Right atrium auricular region (tissue), 2 donors: ENCODE data around the gene TSTD1. TPM values are rescaled to one million over a fixed set of nuclear protein-coding genes. Genes with fewer than 3 reads are reported as not detected.
"Not testable (repeated sequence)": the region's sequence is repeated elsewhere in the genome, so short reads cannot be mapped to it uniquely, and the experiment has no call there.

Experiments
- DNase-seq: peaks from one replicate; pipeline ENCODE4 v3.0.0-alpha.2; 2019; ENCODE audit warnings: low spot score
- H3K27ac ChIP-seq, 2 donors: fragments of 200-600 bp; sonication (generic); 1 replicate in 1 of 2; 2 replicates in 1 of 2; pipeline ENCODE4 v1.5.1; 2016 to 2019
- H3K27me3 ChIP-seq, 2 donors: fragments of 200-600 bp; sonication (generic); one replicate each; pipeline versions ENCODE4 v1.5.1 to v1.6.0; 2017 to 2019
- H3K36me3 ChIP-seq: fragments of 200-600 bp; sonication (generic); one replicate; pipeline ENCODE4 v1.5.1; 2016
- H3K4me1 ChIP-seq, 2 donors: fragments of 200-600 bp; sonication (generic); one replicate each; pipeline versions ENCODE4 v1.5.1 to v1.6.0; 2017 to 2019
- H3K4me3 ChIP-seq, 2 donors: fragments of 200-600 bp; sonication (generic); 1 replicate in 1 of 2; 2 replicates in 1 of 2; pipeline ENCODE4 v1.5.1; 2017 to 2019; ENCODE audit warnings: mild to moderate bottlenecking in 1 of 2, moderate library complexity in 1 of 2
- H3K9me3 ChIP-seq, 2 donors: fragments of 200-600 bp; sonication (generic); one replicate each; pipeline ENCODE4 v1.5.1; 2019
- total RNA-seq, 2 donors: library from RNA; depleted of rRNA; stranded (reverse); fragments of >200 nt; gene quantifications; one replicate each; pipeline ENCODE4 v1.1.0, GENCODE V29; 2016
- TF ChIP-seq, protein P1 (sequence below), 2 donors: fragments of 200-600 bp; sonication (generic); IDR thresholded peaks; one replicate each; pipeline ENCODE4 v1.5.1; 2019; ENCODE audit warnings: antibody characterized with exemption in 2 of 2

Gene TSTD1
- total RNA-seq, 2 donors from 2014 or later: 95.0 to 118 TPM

DNA sequence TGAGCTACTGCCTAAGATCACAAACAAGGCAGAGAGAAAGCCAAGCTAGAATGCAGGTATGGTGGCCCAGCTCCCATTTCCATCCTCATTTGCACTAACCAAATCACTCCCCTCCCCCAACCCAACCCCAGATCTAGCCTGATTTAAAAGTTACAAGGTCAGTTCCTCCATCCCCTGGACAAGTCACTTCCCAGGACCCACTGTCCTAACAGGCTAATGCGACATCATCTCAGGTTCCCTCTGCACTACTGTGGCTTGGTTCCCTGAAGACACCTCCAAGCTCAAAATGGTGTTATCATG, 20.2 kb downstream of the TSTD1 start:
- TF ChIP-seq, protein P1, sequence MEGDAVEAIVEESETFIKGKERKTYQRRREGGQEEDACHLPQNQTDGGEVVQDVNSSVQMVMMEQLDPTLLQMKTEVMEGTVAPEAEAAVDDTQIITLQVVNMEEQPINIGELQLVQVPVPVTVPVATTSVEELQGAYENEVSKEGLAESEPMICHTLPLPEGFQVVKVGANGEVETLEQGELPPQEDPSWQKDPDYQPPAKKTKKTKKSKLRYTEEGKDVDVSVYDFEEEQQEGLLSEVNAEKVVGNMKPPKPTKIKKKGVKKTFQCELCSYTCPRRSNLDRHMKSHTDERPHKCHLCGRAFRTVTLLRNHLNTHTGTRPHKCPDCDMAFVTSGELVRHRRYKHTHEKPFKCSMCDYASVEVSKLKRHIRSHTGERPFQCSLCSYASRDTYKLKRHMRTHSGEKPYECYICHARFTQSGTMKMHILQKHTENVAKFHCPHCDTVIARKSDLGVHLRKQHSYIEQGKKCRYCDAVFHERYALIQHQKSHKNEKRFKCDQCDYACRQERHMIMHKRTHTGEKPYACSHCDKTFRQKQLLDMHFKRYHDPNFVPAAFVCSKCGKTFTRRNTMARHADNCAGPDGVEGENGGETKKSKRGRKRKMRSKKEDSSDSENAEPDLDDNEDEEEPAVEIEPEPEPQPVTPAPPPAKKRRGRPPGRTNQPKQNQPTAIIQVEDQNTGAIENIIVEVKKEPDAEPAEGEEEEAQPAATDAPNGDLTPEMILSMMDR (IDR thresholded peaks at IDR 0.05): no peak
- no peak for DNase-seq
- Histone ChIP-seq H3K4me3 (no peak overlapping the region), H3K27ac (no peak overlapping the region), H3K9me3 (no peaks in the 10 kb centered on the region), H3K36me3 (no peaks in the 10 kb centered on the region), H3K27me3 (no peaks in the 10 kb centered on the region), H3K4me1 (peaks cover 0 to 33% of the 10 kb centered on the region in 2 donors)

DNA sequence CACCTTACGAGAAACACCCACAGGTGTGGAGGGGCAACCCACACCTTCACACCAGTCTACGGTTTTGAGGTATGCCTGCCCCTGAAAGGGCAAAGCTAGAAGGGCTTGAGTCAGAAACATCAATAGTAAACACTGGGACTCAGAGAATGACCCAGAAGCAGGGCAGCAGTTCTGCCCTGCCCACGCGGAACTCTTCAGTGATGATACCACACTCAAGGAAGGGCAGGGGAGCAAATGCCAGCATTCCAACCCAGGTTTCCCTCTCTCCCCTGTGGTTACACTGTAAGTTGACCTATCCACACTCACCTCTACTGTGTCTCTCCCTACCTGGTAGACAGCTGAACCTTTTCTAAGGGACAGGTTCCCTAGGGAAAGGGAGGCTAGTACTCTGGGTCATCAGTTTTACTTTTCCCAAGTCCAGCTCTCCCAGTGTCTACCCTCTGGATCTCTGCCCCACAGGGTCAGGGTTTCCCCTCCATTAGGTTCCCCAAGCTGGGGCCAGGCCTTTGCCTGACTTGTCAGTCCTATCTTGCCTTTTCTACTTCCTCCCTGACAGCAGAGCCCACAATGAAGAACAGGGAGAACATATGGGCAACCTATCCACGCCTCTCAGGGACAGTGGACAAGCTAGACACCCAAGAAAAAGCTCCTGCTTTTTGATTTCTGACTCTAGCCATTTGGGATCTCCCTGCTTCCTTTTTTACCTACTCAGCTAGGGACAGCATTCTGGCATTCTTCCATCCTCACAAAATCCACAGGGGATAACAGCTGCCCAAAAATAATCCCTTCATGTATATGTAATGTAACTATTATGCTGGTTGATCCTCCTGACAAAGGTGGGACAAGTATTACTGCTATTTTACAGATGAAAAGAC, 20.8 kb downstream of the TSTD1 start:
- Histone ChIP-seq H3K4me3 (no peak overlapping the region), H3K36me3 (no peaks in the 10 kb centered on the region), H3K27ac (no peak overlapping the region), H3K4me1 (peaks cover 0 to 39% of the 10 kb centered on the region in 2 donors), H3K9me3 (no peaks in the 10 kb centered on the region), H3K27me3 (no peaks in the 10 kb centered on the region)
- TF ChIP-seq, protein P1 (IDR thresholded peaks at IDR 0.05): no peak
- DNase-seq: no peak

DNA sequence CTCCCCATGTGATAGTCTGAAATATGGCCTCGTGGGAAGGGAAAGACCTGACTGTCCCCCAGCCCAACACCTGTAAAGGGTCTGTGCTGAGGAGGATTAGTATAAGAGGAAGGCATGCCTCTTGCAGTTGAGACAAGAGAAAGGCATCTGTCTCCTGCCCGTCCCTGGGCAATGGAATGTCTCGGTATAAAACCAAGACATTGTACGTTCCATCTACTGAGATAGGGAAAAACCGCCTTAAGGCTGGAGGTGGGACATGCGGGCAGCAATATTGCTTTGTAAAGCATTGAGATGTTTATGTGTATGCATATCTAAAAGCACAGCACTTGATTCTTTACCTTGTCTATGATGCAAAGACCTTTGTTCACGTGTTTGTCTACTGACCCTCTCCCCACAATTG, 21.6 kb downstream of the TSTD1 start:
- H3K36me3 ChIP-seq, H3K27ac ChIP-seq, DNase-seq, H3K9me3 ChIP-seq, H3K27me3 ChIP-seq, H3K4me3 ChIP-seq: not testable (repeated sequence)
- peaks cover 0 to 39% of the 10 kb centered on the region in 2 donors for H3K4me1 ChIP-seq

DNA sequence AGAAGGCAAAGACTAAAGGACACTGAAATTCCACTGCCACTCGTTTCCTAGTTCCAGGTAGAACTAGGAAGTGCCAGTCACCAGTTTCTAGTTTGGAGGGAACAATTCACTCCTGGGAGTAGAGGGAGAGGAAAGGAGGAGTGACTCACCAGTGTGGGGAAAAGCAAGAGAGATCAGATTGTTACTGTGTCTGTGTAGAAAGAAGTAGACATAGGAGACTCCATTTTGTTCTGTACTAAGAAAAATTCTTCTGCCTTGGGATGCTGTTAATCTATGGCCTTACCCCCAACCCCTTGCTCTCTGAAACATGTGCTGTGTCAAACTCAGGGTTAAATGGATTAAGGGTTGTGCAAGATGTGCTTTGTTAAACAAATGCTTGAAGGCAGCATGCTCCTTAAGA, 22.1 kb downstream of the TSTD1 start:
- not testable (repeated sequence) for DNase-seq, H3K27ac ChIP-seq, H3K36me3 ChIP-seq, H3K27me3 ChIP-seq, H3K9me3 ChIP-seq, H3K4me3 ChIP-seq
- H3K4me1 ChIP-seq: peaks cover 0 to 39% of the 10 kb centered on the region in 2 donors

DNA sequence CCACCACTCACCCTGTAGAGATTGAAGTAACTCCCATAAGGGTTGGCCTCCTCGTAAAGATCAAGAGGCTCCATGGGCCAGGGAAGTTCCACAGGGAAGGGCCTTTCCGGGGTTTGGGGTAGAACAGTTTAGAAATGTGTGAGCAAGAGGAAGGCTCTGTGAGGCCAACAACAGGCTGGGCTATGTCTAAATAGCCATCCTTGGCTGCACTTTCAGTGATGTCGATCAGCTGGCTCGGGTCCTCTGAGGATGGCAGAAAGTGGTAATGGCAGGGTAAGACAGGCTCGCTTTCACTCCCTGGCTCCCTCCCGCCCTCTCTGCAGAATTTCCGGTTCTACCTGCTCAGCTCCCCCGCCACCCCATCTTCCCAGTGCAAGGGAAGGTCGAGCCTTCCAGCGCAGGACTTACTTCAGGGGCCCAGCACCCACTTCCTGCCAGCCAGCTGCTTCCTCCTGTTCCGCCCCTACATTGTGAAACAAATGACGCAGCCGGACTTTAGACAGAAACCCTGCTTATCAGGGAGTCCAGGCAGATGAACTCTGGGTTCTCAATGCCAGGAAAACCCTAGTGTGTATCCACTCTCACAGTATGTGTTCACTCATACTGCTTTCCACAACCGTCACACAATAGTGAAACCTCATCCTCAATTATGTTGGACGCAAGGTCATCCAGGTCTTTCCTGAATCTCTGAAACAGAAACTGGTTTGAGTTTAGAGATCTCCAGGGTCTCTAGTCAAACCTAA, 25.1 kb downstream of the TSTD1 start:
- peak overlapping the region in 1 of 2 donors; percentile 31 for H3K4me3 ChIP-seq
- H3K27ac ChIP-seq: peak overlapping the region; percentile 64 to 81
- H3K27me3 ChIP-seq: no peaks in the 10 kb centered on the region

DNA sequence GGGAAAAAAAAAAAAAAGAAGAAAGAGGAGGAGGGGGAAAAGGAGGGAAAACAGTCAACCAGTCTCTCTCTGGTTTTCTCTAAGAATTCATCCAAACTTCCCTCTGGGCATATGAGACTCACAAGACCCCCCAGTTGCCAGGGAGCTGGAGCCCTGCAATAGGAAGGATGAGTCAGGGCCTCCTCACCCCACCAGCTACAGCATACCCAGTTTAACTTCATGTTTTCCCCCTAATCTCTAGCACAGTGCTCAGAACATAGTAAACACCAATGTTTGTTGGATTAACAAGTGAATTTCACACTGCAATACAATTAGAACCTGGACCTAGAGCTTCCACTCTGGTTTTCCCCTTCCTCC, 25.7 kb downstream of the TSTD1 start:
- H3K36me3 ChIP-seq: no peaks in the 10 kb centered on the region
- H3K4me3 ChIP-seq: peak overlapping the region in 1 of 2 donors; percentile 31
- peak overlapping the region; percentile 64 to 81 for H3K27ac ChIP-seq
- TF ChIP-seq, protein P1 (IDR thresholded peaks at IDR 0.05): no peak
- peaks cover 0 to 17% of the 10 kb centered on the region in 2 donors for H3K4me1 ChIP-seq
- no peak for DNase-seq
- H3K27me3 ChIP-seq: no peaks in the 10 kb centered on the region
- H3K9me3 ChIP-seq: no peaks in the 10 kb centered on the region

More for the DNA sequence above, 25.1 kb downstream of the TSTD1 start:
- DNase-seq: peak; percentile 95
- Histone ChIP-seq H3K36me3 (no peaks in the 10 kb centered on the region), H3K9me3 (no peaks in the 10 kb centered on the region), H3K4me1 (peaks cover 0 to 19% of the 10 kb centered on the region in 2 donors)
- TF ChIP-seq, protein P1 (IDR thresholded peaks at IDR 0.05): no peak
